Fibroblast of skin of left biceps (primary cell): ENCODE measurements around the gene EIF6.

Experiments
- DNase-seq, 2 experiments: peaks; one replicate each; pipeline ENCODE4 v3.0.0-alpha.2; 2013; ENCODE audit warnings: low read depth in 2 of 2

The EIF6 gene

GRCh38 chr20:35312318-35312717 is 27.7 kb upstream of the EIF6 start:
- no peak for DNase-seq

GRCh38 chr20:35311822-35312221 is 27.2 kb upstream of the EIF6 start:
- DNase-seq = no peak

DNA sequence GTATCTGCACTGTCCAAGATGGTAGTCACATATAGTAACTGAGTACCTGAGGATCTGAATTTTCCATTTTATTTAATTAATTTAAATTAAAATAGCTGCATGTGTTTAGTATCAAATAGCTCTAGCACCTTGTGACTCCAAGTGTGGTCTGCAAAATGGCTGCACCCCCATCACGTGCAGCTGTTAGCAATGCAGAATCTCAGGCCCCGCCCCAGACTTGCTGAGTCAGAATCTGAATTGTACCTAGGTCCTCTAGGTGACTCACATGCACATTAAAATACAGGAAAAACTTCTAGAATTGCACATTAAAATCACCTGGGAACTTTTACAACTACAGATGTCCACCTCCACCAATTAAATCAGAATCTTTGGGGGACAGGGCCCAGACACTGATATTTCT is 26.8 kb upstream of the EIF6 start:
- no peak for DNase-seq

DNA sequence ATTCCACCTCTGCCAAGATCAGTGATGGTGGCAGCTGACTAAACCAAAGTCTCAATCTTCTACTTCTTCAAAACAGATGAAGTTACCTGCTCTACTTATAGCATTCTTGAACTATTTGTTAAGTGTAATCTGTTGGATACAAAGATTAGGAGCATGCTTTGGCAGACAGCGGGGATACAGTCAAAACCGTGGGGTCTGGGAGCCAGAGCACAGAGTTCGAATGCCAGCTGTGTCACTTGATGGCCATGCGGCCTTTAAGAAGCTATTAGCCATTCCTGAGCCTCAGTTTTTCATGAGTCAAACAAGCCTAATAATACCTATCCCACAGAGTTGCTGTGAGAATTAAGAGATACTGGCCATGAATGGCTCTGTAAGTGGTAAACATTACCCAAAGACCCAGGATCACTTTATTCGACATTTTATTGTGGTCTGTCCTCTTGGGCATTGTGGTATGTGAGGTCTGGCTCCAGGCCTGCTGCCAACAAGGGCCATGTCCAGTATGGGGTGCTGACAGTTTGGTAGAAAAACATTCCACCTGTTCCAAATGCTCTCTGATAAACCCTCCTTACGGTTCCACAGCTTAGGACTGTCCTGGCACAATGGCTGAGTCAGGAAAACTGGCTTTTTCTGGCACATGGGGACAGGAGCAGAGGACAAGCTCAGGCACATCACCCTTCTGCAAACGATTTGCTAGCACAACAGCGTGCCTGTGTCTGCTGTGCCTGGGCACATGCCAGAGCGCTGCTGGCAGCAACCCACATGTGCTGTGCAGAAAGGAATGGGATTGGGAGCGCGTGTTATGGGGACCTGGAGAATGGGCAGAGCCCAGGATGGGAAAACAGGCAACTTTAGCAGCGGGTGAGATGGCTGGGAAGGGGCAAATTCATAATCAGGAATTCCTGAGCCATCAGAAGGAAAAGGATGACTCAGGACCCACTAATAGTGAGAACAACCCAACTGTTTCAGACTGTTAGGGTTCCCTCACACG is 23.4 kb upstream of the EIF6 start:
- no peak for DNase-seq

DNA sequence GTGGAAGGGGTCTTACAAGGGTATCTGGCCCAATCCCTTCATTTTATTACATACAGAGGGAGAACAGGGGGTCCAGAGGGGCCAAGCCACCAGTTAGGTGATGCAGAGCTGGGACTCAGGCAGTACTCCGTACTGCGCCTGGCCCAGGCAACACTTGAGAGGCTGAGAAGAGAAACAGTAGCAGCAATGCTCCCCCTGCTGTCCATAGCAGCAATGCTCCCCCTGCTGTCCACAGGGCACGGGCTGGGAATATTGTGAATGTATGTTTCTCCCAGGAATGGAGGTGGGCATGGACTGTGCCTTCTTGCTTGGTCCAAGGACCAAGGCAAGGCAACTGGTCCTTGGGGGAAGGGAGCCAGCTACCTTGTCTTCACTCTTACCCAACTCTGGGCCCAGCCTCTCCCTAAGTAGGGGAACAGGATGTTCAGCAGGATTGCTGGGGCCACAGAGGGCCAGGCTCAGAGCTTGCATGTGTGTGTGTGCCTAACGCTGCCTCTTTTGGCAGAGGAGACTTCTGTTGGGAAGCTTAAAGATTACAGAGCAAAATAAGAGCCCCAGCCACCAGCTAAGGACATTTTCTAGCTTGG is 22.5 kb upstream of the EIF6 start:
- no peak for DNase-seq

- DNase-seq = peak; percentile 97
Measured at GRCh38 chr20:35305682-35306556, 21.3 kb upstream of the EIF6 start.

GRCh38 chr20:35304956-35305355 is 20.4 kb upstream of the EIF6 start:
- DNase-seq = no peak

- DNase-seq = no peak
Measured at GRCh38 chr20:35303735-35304491, 19.3 kb upstream of the EIF6 start.

DNA sequence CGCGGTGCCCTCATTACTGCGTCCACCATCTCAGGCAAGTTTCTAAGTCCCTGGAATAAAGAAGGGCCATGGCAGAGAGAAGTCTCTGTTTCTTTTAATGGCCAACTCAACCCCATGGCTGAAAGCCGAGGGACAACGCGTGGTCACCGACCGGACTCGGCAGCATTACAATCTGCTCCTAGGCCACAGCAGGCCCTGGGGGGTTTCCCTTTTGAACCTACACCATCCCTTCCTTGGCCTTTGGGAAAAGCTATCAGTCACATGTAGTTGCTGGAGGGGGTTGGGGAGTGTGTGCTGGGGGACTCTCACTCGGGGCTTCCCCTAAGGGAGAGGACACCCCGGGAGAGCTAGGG is 18.8 kb upstream of the EIF6 start:
- DNase-seq = no peak

- no peak for DNase-seq
Measured at GRCh38 chr20:35302421-35303335, 18.1 kb upstream of the EIF6 start.

DNA sequence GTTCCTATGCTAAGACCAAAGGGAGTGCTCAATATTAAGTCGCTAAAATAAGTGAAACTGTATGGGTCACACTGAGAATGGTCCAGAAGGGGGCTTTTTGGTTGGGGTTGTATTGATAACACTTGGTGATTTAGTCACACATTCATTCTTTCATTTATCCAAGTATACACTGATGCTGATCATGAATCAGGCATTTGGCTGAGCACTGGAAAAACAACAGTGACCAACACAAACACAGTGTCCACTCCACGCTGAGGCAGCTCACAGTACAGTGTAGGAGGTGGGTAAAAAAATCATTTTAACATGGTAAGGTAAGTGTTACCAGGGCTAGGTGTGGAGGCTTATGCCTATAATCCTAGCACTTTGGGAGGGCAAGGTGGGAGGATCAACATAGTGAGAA is 16.9 kb upstream of the EIF6 start:
- no peak for DNase-seq

- no peak for DNase-seq
Measured at GRCh38 chr20:35300469-35301262, 16.1 kb upstream of the EIF6 start.

GRCh38 chr20:35299780-35300179 is 15.2 kb upstream of the EIF6 start:
- no peak for DNase-seq

- DNase-seq = no peak
Measured at GRCh38 chr20:35298264-35298663, 13.7 kb upstream of the EIF6 start.

GRCh38 chr20:35297740-35298139 is 13.2 kb upstream of the EIF6 start:
- DNase-seq = no peak

GRCh38 chr20:35297155-35297554 is 12.6 kb upstream of the EIF6 start:
- no peak for DNase-seq

DNA sequence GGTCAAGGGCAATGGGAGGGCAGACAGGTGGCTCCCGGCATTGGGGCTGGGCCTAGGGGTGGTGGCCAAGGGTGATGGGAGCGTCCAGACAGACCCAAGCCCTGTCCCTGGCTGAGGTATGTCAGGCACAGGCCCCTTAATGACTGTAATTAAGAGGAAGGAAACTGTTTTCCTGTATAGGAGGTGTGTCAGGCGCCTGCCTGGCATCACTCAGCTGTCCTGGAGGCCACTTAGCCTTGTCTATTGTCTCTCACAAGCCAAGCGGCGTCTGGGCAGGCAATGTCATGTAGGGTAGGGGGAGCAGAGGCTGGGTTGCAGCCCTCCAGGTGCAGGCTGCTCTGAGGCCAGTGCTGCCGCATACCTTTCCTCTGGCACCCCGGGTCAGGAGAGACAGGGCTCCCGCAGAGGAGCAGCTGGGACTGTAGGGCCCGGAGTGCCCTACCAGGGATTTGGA is 11.6 kb upstream of the EIF6 start:
- DNase-seq = no peak

GRCh38 chr20:35295674-35296073 is 11.1 kb upstream of the EIF6 start:
- no peak for DNase-seq

- DNase-seq = no peak
Measured at GRCh38 chr20:35295058-35295457, 10.5 kb upstream of the EIF6 start.

DNA sequence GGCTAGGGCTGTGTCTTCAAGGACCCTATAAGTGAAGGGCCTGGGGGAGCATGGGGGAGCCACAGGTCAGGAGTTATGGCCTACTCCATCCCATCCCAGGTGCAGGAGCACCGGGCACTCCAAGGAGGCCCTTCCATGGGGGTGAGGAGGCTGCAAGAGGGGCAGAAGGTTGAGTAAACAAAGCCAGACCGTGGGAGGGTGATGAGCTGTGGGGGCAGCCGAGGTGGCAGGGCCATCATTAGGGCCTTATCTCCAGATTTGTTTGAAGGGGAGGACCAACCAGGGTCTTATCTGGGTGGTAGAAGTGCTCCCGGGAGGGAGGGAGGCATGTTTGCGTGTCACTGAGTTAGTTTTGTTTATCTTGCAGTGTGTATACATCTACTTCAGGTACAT is 9.7 kb upstream of the EIF6 start:
- no peak for DNase-seq
